ENCODE results near the gene HDC.

DNA sequence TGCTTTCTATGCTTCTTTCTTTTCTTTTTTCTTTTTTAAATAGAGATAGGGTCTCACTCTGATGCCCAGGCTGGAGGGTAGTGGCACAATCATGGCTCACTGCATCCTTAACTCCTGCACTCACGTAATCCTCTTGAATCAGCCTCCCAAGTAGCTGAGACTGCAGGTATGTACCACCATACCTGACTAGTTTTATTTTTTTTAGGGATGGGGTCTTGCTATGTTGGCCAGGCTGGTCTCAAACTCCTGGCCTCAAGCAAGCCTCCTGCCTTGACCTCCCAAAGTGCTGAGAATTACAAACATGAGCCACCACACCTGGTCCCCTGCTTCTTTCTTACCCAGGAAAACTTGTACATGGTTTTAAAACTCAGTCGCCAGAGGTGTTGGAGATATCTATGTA lies 24.2 kb upstream of the HDC start:
- TF ChIP-seq CTCF (IDR thresholded peaks at IDR 0.05): no peak
- TF ChIP-seq EP300 (IDR thresholded peaks at IDR 0.05): no peak
- no peak for TF ChIP-seq POLR2AphosphoS5 (IDR thresholded peaks at IDR 0.05)
- TF ChIP-seq POLR2A (IDR thresholded peaks at IDR 0.05): no peak

Measured in stomach (tissue), 4 donors.